NCI-H446 (cell line): ENCODE measurements around the gene GRIK4.
"Not testable (repeated sequence)": the region's sequence is repeated elsewhere in the genome, so short reads cannot be mapped to it uniquely, and the experiment has no call there.

Experiments
- DNase-seq, 2 experiments: peaks; one replicate each; lab custom pipeline; 2025; lab: John Stamatoyannopoulos, UW

GRIK4 gene

GRCh38 chr11:120747850-120748814 lies 236.6 kb downstream of the GRIK4 start:
- peak; percentile 94 to 95 for DNase-seq

GRCh38 chr11:120749395-120749794 lies 237.8 kb downstream of the GRIK4 start:
- DNase-seq, result peak in 1 of 2 experiments; percentile 49

- DNase-seq, result no peak
These were observed 239.3 kb downstream of the GRIK4 start for GRCh38 chr11:120750647-120751549.

- no peak for DNase-seq
These were observed 240.0 kb downstream of the GRIK4 start for GRCh38 chr11:120751550-120751949.

GRCh38 chr11:120752668-120753067 lies 241.1 kb downstream of the GRIK4 start:
- DNase-seq, result no peak

- no peak for DNase-seq
These were observed 245.4 kb downstream of the GRIK4 start for GRCh38 chr11:120756931-120757330.

- peak in 1 of 2 experiments; percentile 49 for DNase-seq
These were observed 247.5 kb downstream of the GRIK4 start for GRCh38 chr11:120759046-120759445.

- not testable (repeated sequence) for DNase-seq
These were observed 254.2 kb downstream of the GRIK4 start for GRCh38 chr11:120765710-120766109.

- no peak for DNase-seq
These were observed 254.8 kb downstream of the GRIK4 start for GRCh38 chr11:120766318-120766717.

GRCh38 chr11:120768949-120769348 lies 257.4 kb downstream of the GRIK4 start:
- DNase-seq, result peak; percentile 64 to 80

GRCh38 chr11:120769906-120770305 lies 258.4 kb downstream of the GRIK4 start:
- no peak for DNase-seq

- DNase-seq, result no peak
These were observed 260.1 kb downstream of the GRIK4 start for GRCh38 chr11:120771551-120772060.

- no peak for DNase-seq
These were observed 262.0 kb downstream of the GRIK4 start for GRCh38 chr11:120773501-120774031.

GRCh38 chr11:120774591-120775386 lies 263.2 kb downstream of the GRIK4 start:
- DNase-seq, result no peak

GRCh38 chr11:120775986-120776951 lies 264.7 kb downstream of the GRIK4 start:
- DNase-seq, result no peak

- no peak for DNase-seq
These were observed 267.3 kb downstream of the GRIK4 start for GRCh38 chr11:120778685-120779490.

GRCh38 chr11:120780239-120780638 lies 268.7 kb downstream of the GRIK4 start:
- DNase-seq, result no peak

- no peak for DNase-seq
These were observed 270.1 kb downstream of the GRIK4 start for GRCh38 chr11:120781486-120782120.
